WTC11 (cell line): ENCODE data around the gene C2orf49. TPM values are rescaled to one million over a fixed set of nuclear protein-coding genes. Genes with fewer than 3 reads are reported as not detected.

Source experiments
- ATAC-seq: fragments of 200-7000 bp; cut with Tn5 transposase; 2 replicates; pipeline ENCODE4 v1.10.0; 2021; ENCODE audit warnings: mild to moderate bottlenecking, moderate library complexity
- CTCF ChIA-PET: fragments of 300-600 bp; sonication (Branson Sonifier 250); formaldehyde crosslinking; loops from one replicate; lab custom pipeline; 2021; ENCODE audit warnings: antibody characterized with exemption; lab: Charles Lee
- POLR2A ChIA-PET: fragments of 350-600 bp; sonication (Branson Sonifier 250); formaldehyde crosslinking; loops from one replicate; lab custom pipeline; 2021; ENCODE audit warnings: antibody characterized with exemption; lab: Charles Lee
- DNase-seq: peaks from one replicate; pipeline ENCODE4 v3.0.0; 2021; ENCODE audit warnings: low spot score
- H3K27ac Mint-ChIP-seq: 2 replicates; pipeline ENCODE4 v1.8.0; 2021; ENCODE audit warnings: mixed read lengths
- H3K27me3 Mint-ChIP-seq: 2 replicates; pipeline ENCODE4 v1.8.0; 2021; ENCODE audit warnings: low read depth, mild to moderate bottlenecking, moderate library complexity, mixed read lengths
- H3K36me3 Mint-ChIP-seq: 2 replicates; pipeline ENCODE4 v1.8.0; 2021; ENCODE audit warnings: mixed read lengths
- H3K4me1 Mint-ChIP-seq: 2 replicates; pipeline ENCODE4 v1.8.0; 2022; ENCODE audit warnings: mixed read lengths
- H3K4me3 Mint-ChIP-seq: 2 replicates; pipeline ENCODE4 v1.8.0; 2021; ENCODE audit warnings: mild to moderate bottlenecking, moderate library complexity, mixed read lengths
- H3K9me3 Mint-ChIP-seq: 2 replicates; pipeline ENCODE4 v1.8.0; 2021; ENCODE audit warnings: mixed read lengths
- E2F1 ChIP-seq: sonication (generic); formaldehyde crosslinking; IDR thresholded peaks from 2 replicates; pipeline ENCODE4 v1.8.0; 2022; ENCODE audit warnings: mild to moderate bottlenecking, missing genetic modification reagents
- E2F5 ChIP-seq: sonication (generic); formaldehyde crosslinking; IDR thresholded peaks from 2 replicates; pipeline ENCODE4 v1.8.1; 2022; ENCODE audit warnings: mild to moderate bottlenecking, moderate library complexity, missing genetic modification reagents
- ELF4 ChIP-seq: sonication (generic); formaldehyde crosslinking; IDR thresholded peaks from 2 replicates; pipeline ENCODE4 v1.8.1; 2022; ENCODE audit warnings: low read depth, mild to moderate bottlenecking, moderate library complexity, missing genetic modification reagents
- FOXP1 ChIP-seq: sonication (generic); formaldehyde crosslinking; IDR thresholded peaks from 2 replicates; pipeline ENCODE4 v1.8.0; 2022; ENCODE audit warnings: missing genetic modification reagents, mild to moderate bottlenecking, moderate library complexity, borderline replicate concordance
- GTF2I ChIP-seq: fragments of 250-450 bp; sonication (Bioruptor Pico); conservative IDR thresholded peaks from 2 replicates; pipeline ENCODE4 v1.4.0; 2021; ENCODE audit warnings: mild to moderate bottlenecking
- IRF1 ChIP-seq: sonication (generic); formaldehyde crosslinking; IDR thresholded peaks from 2 replicates; pipeline ENCODE4 v1.8.0; 2023; ENCODE audit warnings: missing genetic modification reagents
- IRF2 ChIP-seq: sonication (generic); formaldehyde crosslinking; IDR thresholded peaks from 2 replicates; pipeline ENCODE4 v1.8.0; 2022; ENCODE audit warnings: low read depth, missing genetic modification reagents, borderline replicate concordance
- NR1H2 ChIP-seq: sonication (generic); formaldehyde crosslinking; IDR thresholded peaks from 2 replicates; pipeline ENCODE4 v1.9.0; 2021; ENCODE audit warnings: mild to moderate bottlenecking, moderate library complexity, missing genetic modification reagents
- RELA ChIP-seq: sonication (generic); formaldehyde crosslinking; IDR thresholded peaks from 2 replicates; pipeline ENCODE4 v1.8.1; 2022; ENCODE audit warnings: missing genetic modification reagents, mild to moderate bottlenecking, borderline replicate concordance
- ZNF219 ChIP-seq: sonication (generic); formaldehyde crosslinking; IDR thresholded peaks from 2 replicates; pipeline ENCODE4 v1.8.0; 2023; ENCODE audit warnings: missing genetic modification reagents, mild to moderate bottlenecking, borderline replicate concordance
- ZNF232 ChIP-seq: sonication (generic); formaldehyde crosslinking; IDR thresholded peaks from 2 replicates; pipeline ENCODE4 v1.8.0; 2022; ENCODE audit warnings: mild to moderate bottlenecking, missing genetic modification reagents
- ZNF396 ChIP-seq: fragments of 250-450 bp; sonication (Bioruptor Pico); IDR thresholded peaks from 2 replicates; pipeline ENCODE4 v1.8.0; 2021; ENCODE audit warnings: mild to moderate bottlenecking, moderate library complexity, borderline replicate concordance
- ZNF416 ChIP-seq: fragments of 250-450 bp; sonication (Bioruptor Pico); IDR thresholded peaks from 2 replicates; pipeline ENCODE4 v1.9.0; 2021; ENCODE audit warnings: mild to moderate bottlenecking, inconsistent platforms
- total RNA-seq: library from RNA; stranded (reverse); gene quantifications from 3 replicates; pipeline ENCODE4 v1.2.3, GENCODE V29; 2021
- TF ChIP-seq, protein P1 (sequence below): fragments of 250-450 bp; sonication (Bioruptor Pico); IDR thresholded peaks from 2 replicates; pipeline ENCODE4 v1.9.0; 2021; ENCODE audit warnings: mild to moderate bottlenecking, borderline replicate concordance
- TF ChIP-seq, protein P2 (sequence below): fragments of 250-450 bp; sonication (Bioruptor Pico); IDR thresholded peaks from 2 replicates; pipeline ENCODE4 v1.9.0; 2021; ENCODE audit warnings: moderate library complexity, mild to moderate bottlenecking, inconsistent platforms, borderline replicate concordance
- TF ChIP-seq, protein P3 (sequence below): sonication (generic); formaldehyde crosslinking; IDR thresholded peaks from 2 replicates; pipeline ENCODE4 v1.8.1; 2022; ENCODE audit warnings: low read depth, missing genetic modification reagents, borderline replicate concordance

C2orf49 gene
- total RNA-seq, 1 experiment from 2014 or later, result 15.9 TPM

DNA sequence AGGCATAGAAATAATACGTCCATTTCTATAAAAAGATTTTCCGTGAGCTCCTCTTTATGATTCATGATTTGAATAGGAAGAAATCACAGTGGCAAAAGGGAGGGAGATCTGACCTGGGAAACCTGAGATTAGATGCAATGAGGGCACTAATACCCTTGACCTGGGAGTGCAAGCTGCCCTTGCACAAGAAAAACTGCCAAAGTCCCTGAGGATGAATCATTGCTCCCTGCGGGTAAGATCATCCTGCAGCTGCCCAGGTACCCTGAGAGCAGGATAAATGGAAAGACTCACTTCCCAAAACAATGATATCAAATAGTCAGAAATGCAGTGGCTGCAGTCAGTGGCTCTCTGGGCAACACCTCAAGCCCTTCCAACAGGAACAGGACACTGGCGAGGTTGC is 49.9 kb downstream of the C2orf49 start:
- DNase-seq (no peak), ATAC-seq (no peak)
- CTCF ChIA-PET, result interaction anchor here (0.8 kb wide), 1 partner anchor 10 kb away, joined by 6 read pairs; no protein-coding TSS in a partner anchor
- Mint-ChIP-seq H3K27me3 (no peaks in the 10 kb centered on the region), H3K9me3 (peaks cover 3% of the 10 kb centered on the region; the same call in 1 of the 2 replicates), H3K36me3 (peaks cover 20% of the 10 kb centered on the region; the same call in 1 of the 2 replicates), H3K4me1 (no peaks in the 10 kb centered on the region), H3K27ac (no peak overlapping the region), H3K4me3 (no peak overlapping the region)
- no peak for TF ChIP-seq FOXP1 (CRISPR knock-in tag)
- TF ChIP-seq, protein P1, sequence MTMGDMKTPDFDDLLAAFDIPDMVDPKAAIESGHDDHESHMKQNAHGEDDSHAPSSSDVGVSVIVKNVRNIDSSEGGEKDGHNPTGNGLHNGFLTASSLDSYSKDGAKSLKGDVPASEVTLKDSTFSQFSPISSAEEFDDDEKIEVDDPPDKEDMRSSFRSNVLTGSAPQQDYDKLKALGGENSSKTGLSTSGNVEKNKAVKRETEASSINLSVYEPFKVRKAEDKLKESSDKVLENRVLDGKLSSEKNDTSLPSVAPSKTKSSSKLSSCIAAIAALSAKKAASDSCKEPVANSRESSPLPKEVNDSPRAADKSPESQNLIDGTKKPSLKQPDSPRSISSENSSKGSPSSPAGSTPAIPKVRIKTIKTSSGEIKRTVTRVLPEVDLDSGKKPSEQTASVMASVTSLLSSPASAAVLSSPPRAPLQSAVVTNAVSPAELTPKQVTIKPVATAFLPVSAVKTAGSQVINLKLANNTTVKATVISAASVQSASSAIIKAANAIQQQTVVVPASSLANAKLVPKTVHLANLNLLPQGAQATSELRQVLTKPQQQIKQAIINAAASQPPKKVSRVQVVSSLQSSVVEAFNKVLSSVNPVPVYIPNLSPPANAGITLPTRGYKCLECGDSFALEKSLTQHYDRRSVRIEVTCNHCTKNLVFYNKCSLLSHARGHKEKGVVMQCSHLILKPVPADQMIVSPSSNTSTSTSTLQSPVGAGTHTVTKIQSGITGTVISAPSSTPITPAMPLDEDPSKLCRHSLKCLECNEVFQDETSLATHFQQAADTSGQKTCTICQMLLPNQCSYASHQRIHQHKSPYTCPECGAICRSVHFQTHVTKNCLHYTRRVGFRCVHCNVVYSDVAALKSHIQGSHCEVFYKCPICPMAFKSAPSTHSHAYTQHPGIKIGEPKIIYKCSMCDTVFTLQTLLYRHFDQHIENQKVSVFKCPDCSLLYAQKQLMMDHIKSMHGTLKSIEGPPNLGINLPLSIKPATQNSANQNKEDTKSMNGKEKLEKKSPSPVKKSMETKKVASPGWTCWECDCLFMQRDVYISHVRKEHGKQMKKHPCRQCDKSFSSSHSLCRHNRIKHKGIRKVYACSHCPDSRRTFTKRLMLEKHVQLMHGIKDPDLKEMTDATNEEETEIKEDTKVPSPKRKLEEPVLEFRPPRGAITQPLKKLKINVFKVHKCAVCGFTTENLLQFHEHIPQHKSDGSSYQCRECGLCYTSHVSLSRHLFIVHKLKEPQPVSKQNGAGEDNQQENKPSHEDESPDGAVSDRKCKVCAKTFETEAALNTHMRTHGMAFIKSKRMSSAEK (CRISPR knock-in tag), result no peak
- TF ChIP-seq ZNF219 (CRISPR knock-in tag), result no peak
- no peak for TF ChIP-seq RELA (CRISPR knock-in tag)
- no peak for TF ChIP-seq ZNF232 (CRISPR knock-in tag)
- no peak for TF ChIP-seq ELF4
- TF ChIP-seq, protein P2, sequence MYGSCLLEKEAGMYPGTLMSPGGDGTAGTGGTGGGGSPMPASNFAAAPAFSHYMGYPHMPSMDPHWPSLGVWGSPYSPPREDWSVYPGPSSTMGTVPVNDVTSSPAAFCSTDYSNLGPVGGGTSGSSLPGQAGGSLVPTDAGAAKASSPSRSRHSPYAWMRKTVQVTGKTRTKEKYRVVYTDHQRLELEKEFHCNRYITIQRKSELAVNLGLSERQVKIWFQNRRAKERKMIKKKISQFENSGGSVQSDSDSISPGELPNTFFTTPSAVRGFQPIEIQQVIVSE (CRISPR knock-in tag), result no peak
- no peak for TF ChIP-seq GTF2I (CRISPR knock-in tag)
- no peak for TF ChIP-seq NR1H2 (CRISPR knock-in tag)
- POLR2A ChIA-PET, result no interaction called here

DNA sequence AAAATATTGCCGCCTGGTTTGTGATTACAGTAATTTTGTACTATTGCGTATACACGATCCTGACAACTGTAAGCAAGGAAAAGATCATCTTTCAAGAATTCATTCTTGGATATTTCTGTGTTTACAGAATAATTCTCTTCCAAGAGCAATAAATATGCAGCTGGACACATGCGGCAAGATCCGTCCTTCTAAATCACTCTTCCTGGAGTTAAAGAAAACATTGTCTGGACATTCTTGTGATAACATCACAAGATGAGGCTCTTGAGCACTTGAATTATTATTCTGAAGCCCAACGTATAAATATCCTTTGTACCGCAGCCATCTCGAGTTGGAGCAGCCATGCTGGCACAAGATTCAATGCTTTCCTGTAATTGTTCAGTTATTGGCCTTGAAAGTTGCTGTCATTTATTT is 51.6 kb downstream of the C2orf49 start:
- Mint-ChIP-seq H3K36me3 (peaks cover 20% of the 10 kb centered on the region; the same call in 1 of the 2 replicates), H3K9me3 (peaks cover 3% of the 10 kb centered on the region; the same call in 1 of the 2 replicates), H3K27me3 (no peaks in the 10 kb centered on the region), H3K4me1 (no peaks in the 10 kb centered on the region), H3K27ac (no peak overlapping the region), H3K4me3 (no peak overlapping the region)
- no peak for DNase-seq
- TF ChIP-seq E2F1 (CRISPR knock-in tag) (no peak), ZNF232 (CRISPR knock-in tag) (no peak), ZNF416 (CRISPR knock-in tag) (no peak)
- CTCF ChIA-PET, result no interaction called here
- no peak for ATAC-seq
- POLR2A ChIA-PET, result no interaction called here

DNA sequence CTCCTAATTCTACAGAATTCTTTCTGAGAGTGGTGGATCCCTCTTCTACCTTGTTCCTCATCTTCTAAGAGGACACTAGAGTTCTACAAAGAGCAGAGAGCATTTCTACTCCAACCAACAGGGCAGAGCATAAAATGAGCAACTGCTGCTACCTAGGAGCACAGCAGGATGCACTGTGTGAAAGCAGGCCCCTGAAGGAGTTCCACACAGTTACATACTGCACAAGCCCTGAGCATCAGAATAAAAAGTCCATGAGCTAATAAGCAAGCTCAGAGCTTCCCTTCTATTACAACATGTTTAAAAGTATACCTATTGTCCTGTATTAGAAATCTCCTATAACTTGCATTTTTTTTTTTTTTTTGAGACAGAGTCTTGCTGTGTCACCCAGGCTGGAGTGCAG is 53.1 kb downstream of the C2orf49 start:
- no peak overlapping the region for H3K4me3 Mint-ChIP-seq
- DNase-seq (no peak), ATAC-seq (no peak)
- ChIA-PET CTCF (interaction anchor here (0.7 to 1.1 kb wide), 5 partner anchors 13 to 130 kb away, joined by 3 to 4 read pairs (median 3); no protein-coding TSS in a partner anchor), POLR2A (no interaction called here)
- H3K9me3 Mint-ChIP-seq, result peaks cover 3% of the 10 kb centered on the region; the same call in 1 of the 2 replicates
- no peak for TF ChIP-seq ELF4
- no peaks in the 10 kb centered on the region for H3K27me3 Mint-ChIP-seq
- no peaks in the 10 kb centered on the region for H3K4me1 Mint-ChIP-seq
- H3K27ac Mint-ChIP-seq, result no peak overlapping the region
- peaks cover 13% of the 10 kb centered on the region; the same call in 1 of the 2 replicates for H3K36me3 Mint-ChIP-seq

GRCh38 chr2:105391058-105391627 is 53.8 kb downstream of the C2orf49 start:
- Mint-ChIP-seq H3K27ac (peak overlapping the region; percentile 47; the same call in 1 of the 2 replicates), H3K27me3 (no peaks in the 10 kb centered on the region), H3K36me3 (peaks cover 9% of the 10 kb centered on the region; the same call in 1 of the 2 replicates), H3K9me3 (peaks cover 3% of the 10 kb centered on the region; the same call in 1 of the 2 replicates), H3K4me3 (no peak overlapping the region), H3K4me1 (no peaks in the 10 kb centered on the region)
- ATAC-seq (no peak), DNase-seq (no peak)
- ChIA-PET POLR2A (interaction anchor here (0.7 kb wide), 1 partner anchor 135 kb away, joined by 3 read pairs; no protein-coding TSS in a partner anchor), CTCF (interaction anchor here (0.8 to 0.9 kb wide), 2 partner anchors 46 to 130 kb away, joined by 3 to 4 read pairs; no protein-coding TSS in a partner anchor)
- TF ChIP-seq, protein P3, sequence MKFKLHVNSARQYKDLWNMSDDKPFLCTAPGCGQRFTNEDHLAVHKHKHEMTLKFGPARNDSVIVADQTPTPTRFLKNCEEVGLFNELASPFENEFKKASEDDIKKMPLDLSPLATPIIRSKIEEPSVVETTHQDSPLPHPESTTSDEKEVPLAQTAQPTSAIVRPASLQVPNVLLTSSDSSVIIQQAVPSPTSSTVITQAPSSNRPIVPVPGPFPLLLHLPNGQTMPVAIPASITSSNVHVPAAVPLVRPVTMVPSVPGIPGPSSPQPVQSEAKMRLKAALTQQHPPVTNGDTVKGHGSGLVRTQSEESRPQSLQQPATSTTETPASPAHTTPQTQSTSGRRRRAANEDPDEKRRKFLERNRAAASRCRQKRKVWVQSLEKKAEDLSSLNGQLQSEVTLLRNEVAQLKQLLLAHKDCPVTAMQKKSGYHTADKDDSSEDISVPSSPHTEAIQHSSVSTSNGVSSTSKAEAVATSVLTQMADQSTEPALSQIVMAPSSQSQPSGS (CRISPR knock-in tag), result no peak
- no peak for TF ChIP-seq IRF2 (CRISPR knock-in tag)
- no peak for TF ChIP-seq ZNF396 (CRISPR knock-in tag)
- TF ChIP-seq IRF1 (CRISPR knock-in tag), result no peak
- TF ChIP-seq, protein P2 (CRISPR knock-in tag), result no peak
- TF ChIP-seq E2F5 (CRISPR knock-in tag), result no peak
